Measurements from ENCODE around the gene CTSL.

CTSL gene

DNA sequence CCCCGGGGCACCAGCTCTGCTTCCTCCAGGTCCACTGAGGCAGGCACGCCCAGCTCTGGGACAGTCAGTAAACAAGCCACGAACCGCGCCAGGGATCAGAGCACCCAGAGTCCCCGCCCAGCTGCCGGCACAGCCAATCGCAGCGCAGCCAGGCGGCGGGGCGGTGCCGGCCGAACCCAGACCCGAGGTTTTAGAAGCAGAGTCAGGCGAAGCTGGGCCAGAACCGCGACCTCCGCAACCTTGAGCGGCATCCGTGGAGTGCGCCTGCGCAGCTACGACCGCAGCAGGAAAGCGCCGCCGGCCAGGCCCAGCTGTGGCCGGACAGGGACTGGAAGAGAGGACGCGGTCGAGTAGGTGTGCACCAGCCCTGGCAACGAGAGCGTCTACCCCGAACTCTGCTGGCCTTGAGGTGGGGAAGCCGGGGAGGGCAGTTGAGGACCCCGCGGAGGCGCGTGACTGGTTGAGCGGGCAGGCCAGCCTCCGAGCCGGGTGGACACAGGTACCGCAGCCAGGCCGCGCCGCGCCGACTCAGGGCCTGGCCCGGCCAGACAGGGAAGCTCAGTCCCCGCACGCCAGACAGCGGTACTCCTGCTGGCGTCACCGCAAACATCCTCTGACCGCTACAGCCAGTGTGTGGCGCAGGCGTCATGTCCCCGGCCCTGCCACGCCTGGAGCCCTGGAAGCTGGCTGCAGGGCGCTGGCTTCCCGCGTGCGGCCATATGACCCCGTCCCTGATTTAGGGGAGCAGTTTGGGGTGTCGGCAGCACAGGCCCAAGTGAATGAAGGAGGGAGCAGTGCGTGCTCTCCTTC lies at the start of gene CTSL:
TSS of gene CTSL (plus strand) at position 220 of the 810 bp plus-strand sequence. CDS start 1,485 bp downstream, outside the sequence.
- DNase-seq (ENCODE audit: low read depth) = peak; percentile 48

DNA sequence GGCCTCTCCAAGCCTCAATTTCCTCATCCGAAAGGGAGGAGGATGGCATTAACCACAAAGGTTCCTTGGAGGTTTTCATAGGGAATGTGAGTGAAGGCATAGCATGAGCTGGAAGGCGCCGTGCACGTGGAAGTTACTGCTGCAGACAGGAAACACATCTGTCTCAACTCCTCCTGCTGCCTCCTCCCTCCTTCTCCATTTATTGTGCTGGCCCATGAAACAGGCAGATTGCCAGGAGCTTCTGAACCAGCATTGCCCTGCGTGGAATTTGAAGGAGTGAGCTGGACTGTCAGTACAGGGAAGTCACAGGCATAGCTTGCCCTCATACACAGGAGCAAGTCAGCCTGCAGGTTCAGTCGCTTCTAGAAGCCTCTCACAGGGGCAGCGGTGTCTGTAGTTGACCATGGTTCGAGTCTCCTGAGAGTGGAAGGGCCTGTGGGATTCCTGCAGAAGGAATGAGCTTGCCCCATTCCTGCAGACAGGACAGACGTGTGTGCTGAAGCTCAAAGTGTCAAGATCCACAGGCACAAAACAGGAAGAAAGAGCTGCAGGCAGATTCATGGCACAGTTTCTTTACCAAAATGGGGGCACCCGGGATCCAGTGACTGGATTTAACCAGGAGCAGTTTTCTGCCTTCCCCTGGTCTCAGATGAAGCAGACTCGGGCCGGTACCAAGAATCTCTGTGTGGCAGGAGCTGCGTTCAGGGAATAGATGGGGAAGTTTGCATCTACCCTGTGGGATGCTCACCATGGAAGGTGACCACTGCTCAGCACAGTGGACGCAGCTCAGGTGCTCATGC lies 48.7 kb upstream of the CTSL start:
- DNase-seq (ENCODE audit: low read depth) = no peak

GRCh38 chr9:87677776-87678587 lies 47.9 kb upstream of the CTSL start:
- no peak for DNase-seq (ENCODE audit: low read depth)

GRCh38 chr9:87678650-87679355 lies 47.1 kb upstream of the CTSL start:
- no peak for DNase-seq (ENCODE audit: low read depth)

DNA sequence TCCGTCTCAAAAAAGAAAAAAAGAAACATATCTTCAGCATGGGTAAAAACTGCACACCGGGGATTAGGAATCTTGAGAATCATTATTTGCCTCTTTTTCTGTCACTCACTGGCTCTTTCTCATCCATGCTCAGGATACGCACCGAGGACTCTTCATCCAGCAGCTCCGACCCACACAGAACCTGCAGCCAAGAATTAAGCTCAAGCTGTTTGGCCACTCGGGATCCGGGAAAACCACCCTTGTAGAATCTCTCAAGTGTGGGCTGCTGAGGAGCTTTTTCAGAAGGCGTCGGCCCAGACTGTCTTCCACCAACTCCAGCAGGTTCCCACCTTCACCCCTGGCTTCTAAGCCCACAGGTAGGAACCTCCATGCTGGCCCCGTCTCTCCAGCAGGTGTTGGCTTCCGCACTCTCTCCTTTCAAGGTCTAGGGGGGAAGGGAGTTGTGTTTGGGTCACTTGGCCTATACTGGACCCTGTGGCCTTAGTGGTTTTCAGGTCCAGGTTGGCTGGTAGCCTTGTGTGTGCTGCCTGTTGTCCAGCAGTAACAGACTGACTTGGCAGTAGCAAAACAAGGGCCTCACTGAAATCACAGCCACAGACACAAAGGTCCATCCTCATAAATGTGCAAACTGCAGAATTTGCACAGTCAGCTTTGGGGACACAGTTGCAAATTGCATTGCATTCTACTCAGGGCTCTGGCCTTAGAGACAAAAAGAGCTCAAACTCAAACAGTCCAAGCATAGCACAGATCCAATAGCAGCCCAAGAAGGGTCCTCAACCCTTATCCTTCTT lies 44.5 kb upstream of the CTSL start:
- DNase-seq (ENCODE audit: low read depth) = no peak

DNA sequence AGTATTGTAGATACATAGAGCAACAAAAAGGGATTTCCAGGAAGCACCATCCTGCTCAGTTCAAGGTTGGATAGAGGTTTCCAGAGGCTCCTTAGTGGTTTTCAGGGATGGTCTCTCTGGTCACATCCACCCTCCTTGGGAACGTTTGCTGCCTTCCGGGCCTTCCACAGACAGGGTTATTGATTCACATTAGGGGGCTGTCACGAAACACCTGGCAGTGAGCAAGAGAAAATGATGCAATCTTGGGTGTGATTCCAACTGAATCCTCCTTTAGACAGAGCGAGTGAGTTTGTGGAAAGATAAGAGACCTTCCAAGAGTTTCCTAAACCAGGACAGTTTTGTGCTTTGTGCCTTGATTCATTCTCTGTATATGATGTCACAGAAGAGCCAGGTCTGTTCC lies 43.8 kb upstream of the CTSL start:
- DNase-seq (ENCODE audit: low read depth) = no peak

- no peak for DNase-seq (ENCODE audit: low read depth)
These were observed 43.3 kb upstream of the CTSL start for GRCh38 chr9:87682618-87683017.

GRCh38 chr9:87683751-87684626 lies 41.9 kb upstream of the CTSL start:
- no peak for DNase-seq (ENCODE audit: low read depth)

DNA sequence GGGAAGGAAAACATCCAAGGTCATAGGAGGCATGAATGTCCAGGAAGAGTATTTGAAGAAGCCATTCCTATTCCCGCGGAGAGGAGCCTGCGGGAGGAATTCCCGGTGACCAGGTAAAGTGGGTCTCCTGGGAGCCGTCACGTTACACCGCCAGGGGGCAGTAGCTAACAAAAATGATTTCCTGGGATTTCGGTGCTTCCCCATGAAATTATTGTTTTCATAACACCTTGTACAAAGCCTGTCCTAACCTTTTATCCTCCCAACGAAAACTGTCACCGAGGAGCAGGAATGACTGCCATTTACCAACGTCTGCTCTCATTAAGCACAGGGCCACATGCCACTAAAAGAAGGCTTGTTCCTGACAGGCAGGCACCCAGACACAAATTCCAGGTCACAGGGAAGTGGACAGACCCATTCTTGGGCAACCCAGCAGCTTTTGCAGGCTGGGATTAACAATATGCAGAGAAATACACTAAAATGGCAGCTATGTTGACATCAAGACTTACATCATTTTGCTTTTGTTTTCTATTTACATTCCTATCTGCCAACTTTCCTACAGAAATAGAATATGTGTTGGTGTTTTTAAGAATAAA lies 41.2 kb upstream of the CTSL start:
- DNase-seq (ENCODE audit: low read depth) = no peak

DNA sequence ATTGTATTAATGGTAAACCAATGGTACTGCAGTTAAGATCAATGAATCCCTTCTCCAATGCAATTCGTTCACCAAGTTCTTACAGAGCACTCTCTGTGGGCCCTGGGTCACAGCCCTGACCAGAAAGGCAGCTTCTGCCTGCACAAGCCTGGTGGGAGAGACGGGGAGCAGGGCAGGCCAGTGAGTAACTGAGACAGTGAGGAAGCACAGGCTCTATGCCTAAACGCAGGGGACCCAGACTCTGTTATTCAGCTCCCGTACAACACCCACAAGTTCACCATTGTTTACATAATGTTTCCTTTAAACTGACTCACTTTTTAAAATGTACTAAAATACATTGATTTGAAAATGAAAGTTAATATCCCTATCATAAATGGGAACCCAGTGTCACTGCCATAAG lies 40.5 kb upstream of the CTSL start:
- no peak for DNase-seq (ENCODE audit: low read depth)

- no peak for DNase-seq (ENCODE audit: low read depth)
These were observed 39.9 kb upstream of the CTSL start for GRCh38 chr9:87685871-87686519.

GRCh38 chr9:87686520-87687090 lies 39.3 kb upstream of the CTSL start:
- DNase-seq (ENCODE audit: low read depth) = no peak

DNA sequence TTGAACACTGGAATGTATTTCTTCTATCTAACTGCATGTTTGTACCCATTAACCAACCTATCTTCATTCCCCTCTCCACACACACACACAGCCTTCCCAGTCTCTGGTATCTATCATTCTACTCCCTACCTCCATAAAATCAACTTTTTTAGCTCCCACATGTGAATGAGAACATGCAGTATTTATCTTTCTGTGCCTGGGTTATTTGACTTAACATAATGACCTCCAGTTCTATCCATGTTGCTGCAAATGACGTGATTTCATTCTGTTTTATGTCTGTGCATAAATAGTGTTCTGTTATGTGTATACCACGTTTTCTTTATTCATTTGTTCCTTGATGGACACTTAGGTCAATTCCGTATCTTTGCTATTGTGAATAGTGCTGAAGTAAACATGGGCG lies 38.7 kb upstream of the CTSL start:
- DNase-seq (ENCODE audit: low read depth) = no peak

- DNase-seq (ENCODE audit: low read depth) = no peak
These were observed 31.6 kb upstream of the CTSL start for GRCh38 chr9:87694236-87694755.

DNA sequence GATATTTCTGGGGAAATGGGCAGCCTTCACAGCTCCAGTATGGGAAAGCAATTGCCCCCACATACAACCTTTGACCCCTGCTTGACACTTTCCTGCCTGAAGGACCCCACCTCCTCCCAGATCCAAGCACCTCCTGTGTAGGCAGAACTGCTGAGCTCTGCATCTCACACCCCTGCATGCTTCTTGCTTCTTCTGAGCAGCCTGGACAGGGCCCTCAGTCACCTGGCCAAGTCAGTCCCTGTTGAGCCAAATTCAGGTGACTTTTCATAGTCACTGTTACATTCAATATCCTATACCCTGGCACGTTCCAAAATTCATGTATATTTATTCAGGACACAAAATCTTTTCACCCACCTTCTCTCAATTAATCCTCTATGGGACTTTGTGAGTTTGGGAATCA lies 30.4 kb upstream of the CTSL start:
- DNase-seq (ENCODE audit: low read depth) = no peak

DNA sequence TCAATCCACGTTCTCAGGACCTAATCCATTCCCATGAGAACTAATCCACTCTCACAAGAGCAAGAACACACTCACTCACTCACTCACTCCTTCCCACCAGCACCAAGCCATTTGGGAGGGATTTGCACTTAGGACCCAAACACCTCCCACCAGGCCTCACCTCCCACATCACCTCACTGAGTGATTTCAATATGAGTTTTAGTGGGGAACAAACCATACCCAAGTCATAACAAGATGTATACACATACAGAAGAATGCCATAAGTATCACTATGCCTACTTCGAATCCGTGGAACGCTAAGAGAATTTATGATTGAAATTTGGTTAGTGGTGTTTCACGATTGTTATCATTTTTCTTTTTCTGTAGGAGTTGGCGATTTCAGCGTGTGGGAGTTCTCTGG lies 29.3 kb upstream of the CTSL start:
- DNase-seq (ENCODE audit: low read depth) = no peak

- DNase-seq (ENCODE audit: low read depth) = no peak
These were observed 27.7 kb upstream of the CTSL start for GRCh38 chr9:87698069-87698809.

DNA sequence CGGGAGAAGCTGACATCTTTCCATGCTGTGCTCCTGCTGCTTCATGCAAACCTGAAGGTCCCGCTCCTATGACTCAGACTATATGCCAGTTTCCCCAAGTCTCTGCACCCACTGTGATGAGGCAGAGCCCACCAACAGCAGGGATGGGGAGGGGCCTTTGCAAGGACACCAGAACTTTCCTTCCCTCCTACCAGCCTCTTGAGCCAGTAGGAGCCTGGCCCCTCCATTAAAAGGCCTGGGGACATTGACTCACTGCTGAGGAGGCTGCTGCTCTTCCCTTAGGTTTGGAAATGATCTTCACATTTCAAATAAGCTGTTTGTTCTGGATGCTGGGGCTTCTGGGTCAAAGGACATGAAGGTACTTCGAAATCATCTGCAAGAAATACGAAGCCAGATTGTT lies 26.1 kb upstream of the CTSL start:
- DNase-seq (ENCODE audit: low read depth) = no peak

Data from GM04503 (cell line).